Mesodermal cell (in vitro differentiated cells): ENCODE measurements around the gene MACF1.

Experiments used
- H3K27ac ChIP-seq: 2 replicates; pipeline ENCODE4 v1.7.0; 2013; ENCODE audit warnings: mild to moderate bottlenecking, low read depth, low read length, moderate library complexity; ENCODE audit not compliant: severe bottlenecking
- H3K36me3 ChIP-seq: 2 replicates; pipeline ENCODE4 v1.7.1; 2013; ENCODE audit warnings: mild to moderate bottlenecking, low read length, moderate library complexity; ENCODE audit not compliant: control insufficient read depth, insufficient read depth
- H3K4me1 ChIP-seq: one replicate; pipeline ENCODE4 v1.7.1; 2013; ENCODE audit warnings: mild to moderate bottlenecking, low read length; ENCODE audit not compliant: insufficient read depth, control insufficient read depth, poor library complexity, severe bottlenecking
- H3K4me3 ChIP-seq: 2 replicates; pipeline ENCODE4 v1.7.0; 2013; ENCODE audit warnings: low read length, control low read depth, mild to moderate bottlenecking; ENCODE audit not compliant: insufficient read depth, poor library complexity, severe bottlenecking; ENCODE audit errors: extremely low read depth
- H3K9me3 ChIP-seq: 2 replicates; pipeline ENCODE4 v1.7.1; 2013; ENCODE audit warnings: mild to moderate bottlenecking, low read length, moderate library complexity; ENCODE audit not compliant: control insufficient read depth
- WGBS, 2 experiments: methylation state at CpG; one replicate each; pipeline ENCODE4 v1.1.5; 2013; ENCODE audit warnings: missing lambda C conversion rate in 2 of 2; ENCODE audit not compliant: insufficient coverage in 2 of 2; 5-methylcytosine and 5-hydroxymethylcytosine counted together

The MACF1 gene

GRCh38 chr1:39333296-39333695 is 128.8 kb downstream of the MACF1 start:
- no peak overlapping the region for H3K4me3 ChIP-seq

GRCh38 chr1:39335216-39335615 is 130.7 kb downstream of the MACF1 start:
- no peak overlapping the region for H3K4me3 ChIP-seq
- H3K27ac ChIP-seq = no peak overlapping the region
- no peaks in the 10 kb centered on the region for H3K9me3 ChIP-seq
- peaks cover 99% of the 10 kb centered on the region for H3K36me3 ChIP-seq
- no peaks in the 10 kb centered on the region for H3K4me1 ChIP-seq
- 88 to 96% methylated on average over 3 of the region's 3 CpGs for WGBS, 2 experiments

More at GRCh38 chr1:39333296-39333695, 128.8 kb downstream of the MACF1 start:
- Histone ChIP-seq H3K36me3 (peaks cover 95% of the 10 kb centered on the region), H3K4me1 (no peaks in the 10 kb centered on the region), H3K9me3 (no peaks in the 10 kb centered on the region), H3K27ac (no peak overlapping the region)
- 100% methylated on average over 4 of the region's 4 CpGs for WGBS, 2 experiments

- no peak overlapping the region for H3K4me3 ChIP-seq
- peaks cover 99% of the 10 kb centered on the region for H3K36me3 ChIP-seq
- 93 to 100% methylated on average over 3 of the region's 3 CpGs for WGBS, 2 experiments
- no peak overlapping the region for H3K27ac ChIP-seq
- no peaks in the 10 kb centered on the region for H3K9me3 ChIP-seq
- no peaks in the 10 kb centered on the region for H3K4me1 ChIP-seq
Measured at GRCh38 chr1:39337067-39337466, 132.6 kb downstream of the MACF1 start.

- H3K4me1 ChIP-seq = no peaks in the 10 kb centered on the region
- no peak overlapping the region for H3K27ac ChIP-seq
- no peaks in the 10 kb centered on the region for H3K9me3 ChIP-seq
- 80 to 100% methylated on average over 1 to 3 of the region's 3 CpGs for WGBS, 2 experiments
- no peak overlapping the region for H3K4me3 ChIP-seq
- peaks cover 98% of the 10 kb centered on the region for H3K36me3 ChIP-seq
Measured at GRCh38 chr1:39342776-39343175, 138.3 kb downstream of the MACF1 start.

- 95 to 98% methylated on average over 11 to 12 of the region's 12 CpGs for WGBS, 2 experiments
- H3K4me1 ChIP-seq = no peaks in the 10 kb centered on the region
- no peak overlapping the region for H3K4me3 ChIP-seq
- H3K27ac ChIP-seq = no peak overlapping the region
- peaks cover 98% of the 10 kb centered on the region for H3K36me3 ChIP-seq
- H3K9me3 ChIP-seq = no peaks in the 10 kb centered on the region
Measured at GRCh38 chr1:39344394-39345154, 140.1 kb downstream of the MACF1 start.

- Histone ChIP-seq H3K27ac (no peak overlapping the region), H3K4me1 (no peaks in the 10 kb centered on the region), H3K36me3 (peaks cover 98% of the 10 kb centered on the region), H3K4me3 (no peak overlapping the region), H3K9me3 (no peaks in the 10 kb centered on the region)
- 39 to 100% methylated on average over 1 to 2 of the region's 2 CpGs for WGBS, 2 experiments
Measured at GRCh38 chr1:39346872-39347271, 142.4 kb downstream of the MACF1 start.

- no peaks in the 10 kb centered on the region for H3K9me3 ChIP-seq
- H3K4me1 ChIP-seq = no peaks in the 10 kb centered on the region
- H3K27ac ChIP-seq = no peak overlapping the region
- H3K4me3 ChIP-seq = no peak overlapping the region
- peaks cover 98% of the 10 kb centered on the region for H3K36me3 ChIP-seq
- WGBS, 2 experiments = 100% methylated on average over 1 of the region's 1 CpG; no CpG with 5 or more reads in 1 of the 2 experiments
Measured at GRCh38 chr1:39348278-39348677, 143.8 kb downstream of the MACF1 start.

GRCh38 chr1:39352881-39353280 is 148.4 kb downstream of the MACF1 start:
- peaks cover 99% of the 10 kb centered on the region for H3K36me3 ChIP-seq
- H3K9me3 ChIP-seq = no peaks in the 10 kb centered on the region
- 92 to 94% methylated on average over 2 to 3 of the region's 3 CpGs for WGBS, 2 experiments
- H3K4me1 ChIP-seq = no peaks in the 10 kb centered on the region
- no peak overlapping the region for H3K4me3 ChIP-seq
- no peak overlapping the region for H3K27ac ChIP-seq

- Histone ChIP-seq H3K4me1 (no peaks in the 10 kb centered on the region), H3K9me3 (no peaks in the 10 kb centered on the region), H3K4me3 (no peak overlapping the region), H3K36me3 (peaks cover 99% of the 10 kb centered on the region), H3K27ac (no peak overlapping the region)
- WGBS, 2 experiments = 100% methylated on average over 2 to 3 of the region's 3 CpGs
Measured at GRCh38 chr1:39354572-39354971, 150.1 kb downstream of the MACF1 start.

GRCh38 chr1:39358491-39358890 is 154.0 kb downstream of the MACF1 start:
- WGBS, 2 experiments = 80 to 86% methylated on average over 1 to 2 of the region's 2 CpGs
- Histone ChIP-seq H3K36me3 (peaks cover 90% of the 10 kb centered on the region), H3K27ac (no peak overlapping the region), H3K4me1 (no peaks in the 10 kb centered on the region), H3K9me3 (no peaks in the 10 kb centered on the region), H3K4me3 (no peak overlapping the region)

GRCh38 chr1:39359028-39359570 is 154.6 kb downstream of the MACF1 start:
- WGBS, 2 experiments = 75 to 93% methylated on average over 1 to 2 of the region's 2 CpGs
- no peak overlapping the region for H3K4me3 ChIP-seq
- H3K27ac ChIP-seq = no peak overlapping the region
- no peaks in the 10 kb centered on the region for H3K9me3 ChIP-seq
- H3K4me1 ChIP-seq = no peaks in the 10 kb centered on the region
- H3K36me3 ChIP-seq = peaks cover 89% of the 10 kb centered on the region
